NCI-H1417 treated with DMSO at 0.1 percent for 48 hours (cell line): Measurements from ENCODE around the gene SLC35F3.
"Not testable (repeated sequence)": the region's sequence is repeated elsewhere in the genome, so short reads cannot be mapped to it uniquely, and the experiment has no call there.

Experiments
- DNase-seq: peaks from one replicate; lab custom pipeline; 2025; lab: John Stamatoyannopoulos, UW

Gene SLC35F3

DNA sequence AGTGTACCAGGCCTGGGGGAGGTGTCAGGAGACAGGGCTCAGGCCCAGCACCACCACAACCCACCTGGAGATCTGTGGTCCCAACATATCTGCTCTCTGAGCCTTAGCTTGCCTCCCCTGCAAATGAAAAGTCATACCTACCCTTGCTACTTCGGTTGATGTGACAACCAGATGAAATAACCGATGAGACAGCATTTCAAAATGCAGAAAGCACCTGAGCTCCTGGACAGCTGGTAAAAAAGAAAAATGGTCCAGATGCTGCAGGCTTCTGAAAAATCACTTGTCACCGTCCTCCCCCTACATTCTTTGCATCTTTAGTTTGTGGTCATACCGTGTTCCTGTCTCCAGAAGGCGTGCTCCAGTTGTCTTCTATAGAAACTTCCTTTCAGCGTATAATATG lies 416.8 kb downstream of the SLC35F3 start:
- DNase-seq = no peak

DNA sequence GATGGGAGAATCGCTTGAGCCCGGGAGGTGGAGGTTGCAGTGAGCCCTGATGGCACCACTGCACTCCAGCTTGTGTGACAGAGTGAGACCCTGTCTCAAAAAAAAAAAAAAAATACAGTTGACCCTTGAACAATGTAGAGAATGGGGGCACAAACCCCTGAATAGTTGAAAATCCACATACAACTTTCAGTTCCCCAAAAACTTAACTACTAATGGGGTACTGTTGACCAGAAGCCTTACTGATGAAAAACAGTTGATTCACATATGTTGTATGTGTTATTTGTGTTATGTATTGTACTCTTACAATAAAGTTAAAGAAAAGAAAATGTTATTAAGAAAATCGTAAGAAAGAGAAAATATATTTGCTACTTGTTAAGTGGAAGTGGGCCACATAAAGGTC lies 417.6 kb downstream of the SLC35F3 start:
- DNase-seq = no peak

DNA sequence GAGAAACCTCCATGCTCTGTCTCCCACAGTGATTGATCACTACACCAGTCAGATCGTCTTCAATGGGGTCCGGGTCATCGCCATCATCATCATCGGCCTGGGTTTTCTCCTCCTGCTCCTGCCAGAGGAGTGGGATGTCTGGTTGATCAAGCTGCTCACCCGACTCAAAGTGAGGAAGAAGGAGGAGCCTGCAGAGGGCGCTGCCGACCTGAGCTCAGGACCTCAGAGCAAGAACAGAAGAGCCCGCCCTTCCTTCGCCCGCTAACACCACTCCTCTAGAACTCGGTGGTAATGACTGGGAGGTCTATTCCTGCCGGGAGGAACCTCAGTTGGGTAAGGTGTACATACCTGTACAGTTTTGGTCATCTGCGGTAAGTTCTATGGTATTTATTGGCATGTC lies 418.5 kb downstream of the SLC35F3 start:
- no peak for DNase-seq

DNA sequence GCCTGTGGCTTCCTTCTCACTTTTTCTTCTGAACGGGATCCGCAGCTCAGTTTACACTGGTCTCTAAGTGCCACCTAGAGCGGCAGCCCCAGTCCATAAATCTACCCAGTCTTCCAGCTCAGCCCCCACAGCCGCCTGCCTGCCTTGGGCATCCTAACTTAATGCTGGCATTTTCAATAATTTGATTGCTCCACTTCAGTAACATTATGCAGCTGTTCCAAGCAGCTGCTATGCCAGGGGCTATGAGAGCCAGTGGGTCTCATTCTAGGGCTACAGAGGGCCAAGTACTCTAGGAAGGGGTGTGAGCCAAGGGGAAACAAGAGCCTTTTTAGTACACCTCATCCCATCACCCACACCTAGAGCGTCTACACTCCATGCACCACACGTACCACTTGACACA lies 420.3 kb downstream of the SLC35F3 start:
- DNase-seq = no peak

DNA sequence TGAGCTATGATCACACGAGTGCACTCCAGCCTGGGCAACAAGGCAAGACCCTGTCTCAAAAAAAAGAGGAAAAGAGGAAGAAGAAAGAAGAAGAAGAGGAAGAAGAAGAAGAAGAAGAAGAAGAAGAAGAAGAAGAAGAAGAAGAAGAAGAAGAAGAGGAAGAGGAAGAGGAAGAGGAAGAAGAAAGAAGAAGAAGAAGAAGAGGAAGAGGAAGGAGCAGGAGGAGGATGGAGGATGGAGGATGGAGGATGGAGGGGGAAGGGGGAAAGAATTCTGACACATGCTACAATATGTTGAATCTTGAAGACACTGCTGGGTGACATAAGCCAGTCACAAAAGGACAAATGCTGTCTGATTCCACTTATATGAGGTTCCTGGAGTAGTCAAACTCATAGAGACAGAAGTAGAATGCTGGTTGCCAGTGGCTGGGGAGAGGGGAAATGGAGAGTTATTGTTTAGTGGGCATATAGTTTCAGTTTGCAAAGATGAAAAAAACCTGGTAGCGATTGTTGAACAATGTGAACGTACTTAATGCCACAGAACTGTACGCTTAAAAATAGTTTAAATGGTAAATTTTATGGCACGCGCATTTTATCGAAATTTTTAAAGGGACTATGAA lies 421.5 kb downstream of the SLC35F3 start:
- no peak for DNase-seq

DNA sequence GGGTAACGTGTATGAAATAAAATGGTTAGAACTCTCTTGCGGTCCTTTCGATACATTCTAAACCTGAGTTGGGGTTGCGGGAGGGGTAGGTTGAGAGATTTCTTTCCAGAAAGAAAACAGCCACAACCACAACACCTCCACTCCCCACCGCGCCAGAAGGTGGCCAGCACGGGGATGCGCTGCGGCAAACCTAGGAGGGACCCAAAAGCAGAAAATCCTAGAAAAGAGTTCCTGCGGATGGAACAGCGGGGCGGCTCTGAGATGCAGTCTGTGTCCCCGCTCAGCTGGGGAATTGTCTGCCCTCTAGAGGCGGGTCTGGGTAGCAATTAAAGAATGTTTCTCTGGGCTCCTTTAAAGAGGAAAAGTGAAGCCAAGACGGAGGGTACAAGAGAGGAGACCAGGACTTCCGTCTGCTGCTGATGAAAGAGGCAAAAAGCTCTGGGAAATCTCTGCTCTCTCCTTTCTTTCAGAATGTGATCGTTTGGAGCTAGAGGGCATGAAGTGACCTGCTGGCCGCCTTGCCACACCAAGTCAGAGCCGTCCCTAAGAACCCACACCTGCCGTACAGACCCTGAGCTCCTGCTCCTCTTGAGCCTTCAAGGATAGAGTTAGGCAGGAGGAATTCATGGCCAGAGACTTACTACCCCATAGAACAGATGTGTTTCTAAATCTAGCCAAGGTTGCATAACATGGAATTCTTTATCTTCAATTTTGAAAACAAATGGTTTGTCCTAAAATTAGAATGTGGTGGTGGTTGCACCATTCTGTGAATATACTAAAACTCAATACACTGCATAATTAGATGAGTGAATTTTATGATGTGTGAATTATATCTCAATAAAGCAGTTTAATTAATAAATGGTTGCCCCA lies 422.3 kb downstream of the SLC35F3 start:
- DNase-seq = no peak

DNA sequence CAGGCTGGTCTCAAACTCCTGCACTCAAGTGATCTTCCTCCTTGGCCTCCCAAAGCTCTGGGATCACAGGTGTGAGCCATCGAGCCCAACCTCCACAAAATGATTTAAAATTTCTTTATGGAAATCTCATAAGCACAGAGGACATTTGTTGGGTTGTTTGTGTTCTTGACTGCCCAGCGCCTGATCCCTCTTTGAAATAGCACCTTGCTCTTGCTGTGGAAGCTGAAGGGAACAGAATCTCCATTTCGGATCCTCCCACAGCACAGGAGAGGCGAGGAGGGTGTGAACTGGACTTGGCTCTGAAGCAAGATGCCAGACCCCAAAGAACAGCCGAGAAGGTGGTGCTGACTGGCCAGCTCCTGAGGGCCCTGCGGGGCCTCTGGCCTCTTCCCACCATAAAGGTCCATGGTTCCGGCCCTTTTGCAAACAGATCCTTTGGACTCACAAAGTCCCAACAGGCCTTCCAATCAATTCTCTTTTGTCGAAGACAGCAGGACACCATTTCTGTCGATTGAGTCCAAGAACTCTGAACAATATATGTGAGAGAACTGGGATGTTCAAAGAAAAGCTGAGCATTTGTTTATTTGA lies 423.2 kb downstream of the SLC35F3 start:
- DNase-seq = no peak

DNA sequence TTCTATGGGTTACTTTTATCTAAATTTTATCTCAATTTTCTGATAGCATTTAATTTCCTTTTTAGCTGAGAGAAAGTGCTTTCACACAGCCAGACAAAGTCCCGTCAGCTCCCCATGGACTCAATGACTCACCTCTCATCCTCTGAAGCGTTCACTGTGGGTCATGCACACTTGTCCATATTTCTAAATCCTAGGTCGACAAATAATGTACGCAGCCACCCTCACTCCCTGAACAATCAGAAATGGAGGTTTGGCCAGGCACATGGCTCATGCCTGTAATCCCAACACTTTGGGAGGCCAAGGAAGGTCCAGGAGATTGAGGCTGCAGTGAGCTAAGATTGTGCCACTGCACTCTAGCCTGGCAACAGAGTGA lies 426.4 kb downstream of the SLC35F3 start:
- DNase-seq = no peak

DNA sequence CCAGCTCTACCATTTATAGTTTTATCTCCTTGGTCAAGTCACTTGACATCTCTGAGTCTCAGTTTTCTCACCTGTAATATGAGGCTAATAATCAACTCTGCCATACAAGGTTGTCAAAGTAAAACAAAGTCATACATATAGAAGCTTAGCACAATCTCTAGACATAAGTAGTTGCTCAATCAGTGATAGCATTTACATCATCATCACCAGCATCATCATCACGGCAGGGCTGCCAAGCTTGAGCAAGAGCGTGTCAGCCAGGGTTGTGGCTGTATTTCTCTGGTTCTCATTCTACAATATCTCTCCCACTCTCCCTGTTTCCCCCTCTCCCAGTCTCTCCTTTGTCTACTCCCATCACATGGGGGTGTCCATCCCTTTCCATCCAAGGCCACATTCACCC lies 427.0 kb downstream of the SLC35F3 start:
- no peak for DNase-seq

DNA sequence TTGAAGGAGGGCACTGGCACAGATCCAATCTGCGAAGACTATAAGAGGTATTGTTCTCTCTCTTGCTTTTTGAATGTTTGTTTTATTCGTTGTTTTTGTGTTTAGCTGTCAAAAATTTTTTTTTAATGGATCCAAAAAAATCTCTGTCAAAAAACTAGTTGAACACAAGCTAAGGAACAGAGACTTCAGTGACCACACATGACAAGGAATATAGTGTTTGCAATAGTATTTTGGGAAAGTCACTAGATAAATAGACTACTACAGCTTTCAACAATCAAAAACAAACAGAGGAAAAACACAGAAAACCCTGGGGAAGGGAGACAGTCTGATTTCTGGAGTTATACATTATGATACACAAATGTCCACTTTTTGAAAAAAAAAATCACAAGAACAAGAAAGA lies 431.9 kb downstream of the SLC35F3 start:
- no peak for DNase-seq

DNA sequence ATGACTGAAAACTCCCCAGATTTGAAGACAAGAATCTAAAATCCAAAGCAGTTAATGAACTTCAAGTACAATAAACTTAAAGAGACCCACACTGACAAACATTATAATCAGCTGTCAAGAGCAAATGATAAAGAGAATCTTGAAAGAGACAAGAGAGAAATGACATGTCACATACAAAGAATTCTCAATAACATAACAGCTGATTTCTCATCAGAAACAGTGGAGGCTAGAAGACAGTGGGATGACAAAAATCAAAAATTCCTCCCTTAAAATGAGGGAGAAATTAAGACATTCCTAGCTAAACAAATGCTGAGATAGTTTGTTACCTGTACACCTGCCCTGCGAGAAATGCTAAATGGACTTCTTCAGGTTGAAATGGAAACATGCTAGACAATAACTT lies 432.8 kb downstream of the SLC35F3 start:
- no peak for DNase-seq

DNA sequence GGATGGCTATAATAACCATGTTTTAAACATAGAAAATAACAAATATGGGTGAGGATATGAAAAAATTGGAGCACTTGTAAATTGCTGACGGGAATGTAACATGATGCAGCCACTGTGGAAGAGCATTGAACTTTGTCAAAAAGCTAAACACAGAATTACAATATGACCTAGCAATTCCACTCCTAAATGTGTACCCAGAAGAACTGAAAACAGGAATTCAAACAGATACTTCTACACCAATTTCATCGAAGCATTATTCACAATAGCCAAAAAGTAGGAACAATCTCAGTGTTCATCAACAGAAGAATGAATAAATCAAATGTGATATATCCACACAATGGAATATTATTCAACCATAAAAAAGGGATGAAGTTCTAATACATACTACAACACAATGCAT lies 436.1 kb downstream of the SLC35F3 start:
- DNase-seq = no peak

DNA sequence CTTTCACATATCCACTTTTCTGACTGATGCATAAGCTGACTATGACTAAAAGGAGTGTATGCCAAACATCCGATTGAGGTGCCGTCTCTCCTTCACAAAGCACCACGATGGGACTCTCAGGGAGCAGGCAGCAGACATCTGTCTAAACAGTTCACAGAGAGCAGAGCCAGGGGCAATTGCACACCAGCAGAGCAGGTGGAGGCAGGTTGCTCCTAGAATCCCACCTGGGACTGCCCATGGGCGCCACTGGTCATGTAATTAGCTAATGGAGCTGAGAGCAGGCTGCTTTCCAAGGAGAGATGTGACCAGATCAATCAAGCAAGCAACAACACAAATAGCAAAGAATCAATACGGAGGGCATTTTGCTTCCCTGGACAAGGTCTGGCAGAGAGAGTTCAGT lies 438.3 kb downstream of the SLC35F3 start:
- DNase-seq = no peak

DNA sequence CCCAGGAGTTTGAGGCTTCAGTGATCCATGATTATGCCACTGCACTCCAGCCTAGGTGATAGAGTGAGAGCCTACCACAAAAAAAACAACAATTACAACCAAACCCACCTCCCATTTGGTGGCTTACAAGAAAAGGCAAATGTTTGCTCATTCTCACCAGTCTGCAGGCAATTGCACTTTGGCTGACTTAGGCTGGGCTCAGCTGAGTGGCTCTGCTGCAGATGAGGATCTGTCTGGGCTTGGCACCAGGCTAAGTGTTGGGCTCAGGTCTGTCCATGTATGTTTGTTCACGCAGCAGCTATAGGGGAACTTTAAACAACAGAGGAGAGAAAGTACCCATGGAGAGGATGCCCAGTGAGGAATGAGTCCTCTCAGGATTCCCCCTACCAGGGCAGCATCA lies 440.8 kb downstream of the SLC35F3 start:
- DNase-seq = no peak

DNA sequence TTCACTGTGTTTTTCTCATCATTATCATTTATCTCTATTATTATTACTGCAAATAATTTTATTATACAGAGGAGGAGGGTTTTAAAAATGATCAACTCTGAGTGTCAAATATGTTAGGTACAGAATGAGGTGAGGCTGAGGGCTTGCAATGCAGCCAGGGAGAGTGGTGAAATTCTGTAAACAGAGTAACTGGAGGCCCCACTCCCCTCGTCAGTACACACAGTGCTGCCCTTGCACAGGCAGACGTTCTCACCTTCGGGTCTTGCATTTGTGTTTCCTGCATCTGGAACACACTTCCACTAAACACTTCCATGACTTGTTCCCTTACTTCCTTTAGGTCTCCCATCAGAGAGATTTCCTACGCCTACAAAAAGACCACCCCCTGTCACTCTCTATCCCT lies 444.5 kb downstream of the SLC35F3 start:
- no peak for DNase-seq

DNA sequence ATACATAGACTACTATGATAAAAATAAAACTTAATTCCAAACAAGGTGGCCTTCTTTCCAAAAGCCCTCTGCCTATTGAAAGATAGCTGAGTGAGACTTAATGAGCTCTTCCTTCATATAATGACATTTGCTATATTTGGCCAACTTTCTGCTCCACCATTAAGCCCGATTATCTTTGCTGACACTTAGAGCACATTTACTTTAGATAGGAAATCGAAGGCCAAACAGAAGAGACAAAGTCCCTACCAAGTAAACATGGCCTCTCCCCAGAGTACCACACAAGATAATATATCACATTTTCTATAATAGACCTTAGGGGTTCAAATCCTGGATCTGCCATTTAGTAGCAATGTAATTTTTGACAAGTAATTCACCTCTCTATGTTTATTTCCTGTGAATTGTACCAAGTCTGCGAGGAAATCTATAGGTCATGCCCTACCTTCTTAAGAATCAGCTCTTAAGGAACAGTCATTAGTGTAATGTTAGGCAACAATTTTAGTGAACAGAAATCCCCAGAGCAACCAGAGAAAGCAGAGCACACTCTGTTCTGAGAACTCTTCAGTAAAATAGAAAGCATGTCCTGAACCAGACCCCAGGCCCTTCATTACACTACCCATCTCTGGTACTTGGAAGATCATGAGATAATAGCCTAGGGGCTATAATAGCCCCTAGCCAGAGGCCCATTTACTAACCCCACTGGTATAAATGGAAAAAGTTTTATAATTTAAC lies 451.5 kb downstream of the SLC35F3 start:
- DNase-seq = no peak

DNA sequence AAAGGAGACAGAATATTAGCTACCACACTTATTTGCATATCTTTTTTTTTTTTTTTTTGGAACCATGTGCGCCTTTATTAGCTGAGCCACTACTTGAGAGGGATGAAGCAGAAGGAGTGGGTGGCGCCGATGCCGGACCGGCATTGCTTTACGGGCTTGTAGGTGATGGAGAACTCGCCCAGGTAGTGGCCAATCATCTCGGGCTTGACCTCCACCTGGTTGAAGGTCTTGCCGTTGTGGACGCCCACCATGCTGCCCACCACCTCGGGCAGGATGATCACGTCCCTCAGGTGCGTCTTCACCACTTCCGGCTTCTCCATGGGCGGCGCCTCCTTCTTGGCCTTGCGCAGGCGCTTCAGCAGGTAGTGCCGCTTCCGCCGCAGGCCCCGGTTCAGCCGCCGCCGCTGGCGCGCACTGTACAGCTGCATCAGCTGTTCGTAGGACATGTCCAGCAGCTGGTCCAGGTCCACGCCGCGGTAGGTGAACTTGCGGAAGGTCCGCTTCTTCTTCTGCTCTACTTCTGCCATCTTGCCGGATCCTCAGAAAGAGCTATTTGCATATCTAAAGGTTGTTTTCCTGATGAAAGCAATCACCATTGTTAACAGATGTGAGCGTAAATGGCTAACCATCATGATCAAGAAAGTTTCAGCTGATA lies 452.3 kb downstream of the SLC35F3 start:
- not testable (repeated sequence) for DNase-seq

DNA sequence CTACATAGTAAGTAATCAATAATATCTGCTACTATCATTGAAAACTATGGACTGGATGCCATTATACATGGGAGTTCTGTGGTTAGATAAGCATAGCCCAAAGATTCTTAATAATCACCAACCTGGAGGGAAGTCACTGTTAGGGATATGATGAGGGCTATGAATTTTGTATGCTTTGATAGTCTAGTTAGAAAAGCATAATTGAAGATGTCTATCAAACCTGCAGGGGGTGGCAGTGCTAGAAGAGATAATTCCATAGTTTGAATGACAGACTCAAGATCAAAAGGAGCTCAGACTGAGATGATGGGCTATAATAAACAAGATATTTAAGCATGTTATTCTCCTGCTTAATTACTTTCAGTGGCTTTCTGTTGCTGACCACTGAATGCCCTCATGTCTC lies 453.4 kb downstream of the SLC35F3 start:
- no peak for DNase-seq

DNA sequence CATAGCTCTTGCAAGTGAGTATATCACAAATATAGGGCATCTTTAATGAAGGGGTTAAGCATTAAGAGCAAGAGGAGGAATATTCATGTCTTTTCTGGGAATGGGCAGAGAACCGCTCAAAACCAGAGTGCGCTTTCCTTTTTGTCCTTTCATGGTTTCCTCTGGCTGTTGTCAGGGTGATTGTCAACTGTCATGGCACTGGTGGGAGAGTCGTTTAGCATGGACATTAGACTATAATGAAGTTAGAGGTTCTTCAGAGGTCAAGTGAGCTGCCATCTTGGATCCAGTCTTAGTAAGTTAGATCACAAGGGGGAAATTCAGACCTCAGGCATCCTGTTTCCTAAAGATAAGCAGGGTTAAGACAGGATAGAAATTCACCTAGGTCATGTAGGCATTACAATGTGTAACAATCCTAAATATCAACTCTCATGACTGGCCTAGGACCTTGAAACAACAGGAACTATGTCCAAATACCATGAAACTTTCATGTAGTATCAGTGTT lies 456.7 kb downstream of the SLC35F3 start:
- DNase-seq = no peak

DNA sequence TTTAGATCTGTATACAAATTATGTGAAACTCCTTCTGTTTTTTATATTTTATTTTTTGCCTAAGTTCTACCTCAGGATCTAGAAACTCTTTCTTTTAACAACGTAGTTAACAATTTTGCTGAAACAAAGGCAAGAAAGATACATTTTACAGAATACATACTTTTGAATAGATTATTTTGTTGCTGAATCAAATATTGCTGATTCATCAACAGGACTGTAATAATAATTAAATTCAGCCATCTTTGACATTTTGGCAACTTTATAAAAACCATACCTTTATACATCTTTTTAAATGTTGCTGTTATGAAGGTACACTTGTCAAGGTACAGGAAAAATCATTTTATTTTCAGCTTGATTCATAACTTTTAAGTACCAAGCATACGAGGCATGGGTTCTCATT lies 458.1 kb downstream of the SLC35F3 start:
- DNase-seq = no peak

DNA sequence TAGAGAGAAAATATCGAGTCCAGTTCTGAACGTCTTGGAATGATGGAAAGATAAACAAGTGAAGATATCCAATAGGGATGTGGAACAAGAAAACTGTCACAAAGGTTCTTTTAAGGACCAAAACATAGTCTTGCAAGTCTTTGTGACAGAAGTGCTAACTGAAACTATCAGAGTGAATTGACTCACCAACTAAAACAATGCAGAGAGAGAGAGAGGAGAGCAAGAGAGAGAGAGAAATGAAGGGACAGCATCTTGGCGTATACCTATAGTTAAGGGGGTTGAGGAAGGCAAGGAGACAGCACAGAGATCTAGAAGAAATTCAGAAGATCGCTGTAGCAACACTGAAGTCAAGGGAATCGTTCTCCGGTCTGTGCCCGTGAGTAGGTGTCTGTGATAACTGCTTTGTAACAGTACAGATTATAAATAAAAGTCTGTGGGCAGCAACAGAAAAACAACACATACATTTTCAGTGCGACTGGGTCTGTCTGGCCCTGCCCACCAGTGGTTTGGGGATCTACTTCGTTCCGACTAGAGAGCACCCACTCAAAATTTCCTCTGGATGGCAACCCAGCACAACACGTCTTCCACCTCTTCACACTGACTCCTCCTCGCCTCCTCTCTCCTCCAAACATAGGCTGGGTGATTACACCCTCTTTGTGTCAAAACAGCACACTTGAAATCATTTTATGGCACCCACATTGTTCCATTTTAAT lies 464.0 kb downstream of the SLC35F3 start:
- no peak for DNase-seq
